HS-27A (cell line): Measurements from ENCODE around the gene LGI4.
"Not testable (repeated sequence)": the region's sequence is repeated elsewhere in the genome, so short reads cannot be mapped to it uniquely, and the experiment has no call there.

Source experiments
- DNase-seq: peaks from one replicate; pipeline ENCODE4 v3.0.0-alpha.2; 2012; ENCODE audit warnings: low read depth, missing footprints

Gene LGI4

DNA sequence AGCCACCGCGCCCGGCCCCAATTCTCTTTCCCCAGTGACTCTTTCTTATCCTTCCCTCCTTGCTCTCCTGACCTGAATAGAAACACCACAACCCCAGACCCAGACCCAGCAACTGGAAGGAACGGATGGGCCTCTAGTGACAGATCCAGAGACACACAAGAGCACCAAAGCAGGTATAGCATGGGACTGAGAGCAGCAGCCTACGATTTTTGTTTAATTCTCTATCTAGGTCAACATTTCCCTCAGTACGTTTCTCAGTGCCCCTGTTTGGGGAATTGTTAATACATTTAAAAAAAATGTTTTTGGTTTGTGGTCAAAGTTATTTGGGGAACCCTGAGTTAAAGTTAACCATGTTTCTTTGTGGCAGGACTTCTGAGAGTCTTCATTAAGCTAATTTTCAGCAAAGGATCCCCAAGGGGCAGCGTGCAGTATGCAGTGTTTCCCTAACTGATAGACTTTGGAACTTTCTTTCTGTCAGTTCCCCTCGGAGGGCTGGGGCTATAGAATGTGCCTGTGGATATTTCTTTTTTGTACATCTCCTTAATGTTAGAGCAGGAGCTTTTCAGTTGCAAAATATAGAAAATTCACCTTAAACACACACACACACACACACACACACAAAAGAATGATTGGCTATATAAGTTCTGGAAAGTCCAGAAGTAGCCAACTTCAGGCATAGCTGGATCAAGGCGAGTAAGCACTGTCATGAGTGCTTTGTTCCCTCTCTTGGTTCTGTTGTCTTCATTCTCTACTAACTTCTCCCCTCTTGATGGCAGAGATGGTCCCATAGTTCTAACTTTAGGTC is 26.0 kb upstream of the LGI4 start:
- DNase-seq, result no peak

DNA sequence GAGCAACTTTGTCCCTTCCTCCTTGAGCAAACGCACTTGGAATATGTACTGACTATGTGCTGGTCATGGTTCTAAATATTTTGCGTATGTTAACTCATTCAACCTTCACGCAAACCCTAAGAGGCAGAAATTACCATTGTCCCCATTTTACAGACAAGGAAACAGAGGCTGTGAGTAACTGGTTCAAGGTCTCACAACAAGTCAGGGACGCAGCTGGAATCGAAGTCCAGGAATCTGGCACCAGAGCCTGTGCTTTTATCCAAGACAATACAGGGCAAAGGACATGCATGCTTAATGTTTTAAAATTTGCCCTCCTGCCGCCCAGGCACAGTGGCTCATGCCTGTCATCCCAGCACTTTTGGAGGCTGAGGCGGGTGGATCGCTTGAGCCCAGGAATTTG is 24.7 kb upstream of the LGI4 start:
- no peak for DNase-seq

DNA sequence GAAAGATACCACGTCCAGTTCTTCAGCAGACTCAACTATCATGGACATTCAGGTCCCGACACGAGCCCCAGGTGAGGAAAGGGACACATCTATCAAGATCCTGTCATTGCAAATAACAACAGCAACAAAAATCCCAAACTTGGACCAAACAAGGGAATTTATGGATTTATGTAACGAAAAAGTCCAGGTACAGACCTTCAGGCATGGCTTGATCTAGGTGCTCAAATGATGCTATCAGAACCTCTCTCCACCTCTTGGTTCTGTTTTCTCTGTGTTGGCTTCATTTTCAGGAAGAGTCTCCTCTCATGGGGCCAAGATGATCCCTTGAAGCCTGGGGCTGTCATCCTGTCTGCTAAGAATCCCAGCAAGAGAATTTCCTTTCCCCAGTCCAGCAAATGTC is 22.6 kb upstream of the LGI4 start:
- DNase-seq, result no peak

DNA sequence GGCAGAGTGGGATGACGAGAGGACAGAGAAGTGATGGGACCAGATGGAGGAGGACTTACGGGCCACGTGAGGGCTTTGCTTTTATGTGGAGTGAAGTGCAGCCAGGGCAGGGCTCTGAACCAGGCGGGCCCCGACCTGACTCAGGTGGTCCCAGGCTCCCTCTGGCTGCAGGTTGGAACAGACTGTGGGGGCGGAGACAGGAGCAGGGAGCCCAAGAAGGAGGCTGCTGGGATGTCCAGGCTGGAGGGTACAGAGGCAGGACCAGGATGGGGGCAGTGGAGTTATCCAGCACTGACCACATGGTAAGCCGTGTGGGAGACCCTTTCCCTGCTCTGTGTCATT is 21.8 kb upstream of the LGI4 start:
- no peak for DNase-seq

DNA sequence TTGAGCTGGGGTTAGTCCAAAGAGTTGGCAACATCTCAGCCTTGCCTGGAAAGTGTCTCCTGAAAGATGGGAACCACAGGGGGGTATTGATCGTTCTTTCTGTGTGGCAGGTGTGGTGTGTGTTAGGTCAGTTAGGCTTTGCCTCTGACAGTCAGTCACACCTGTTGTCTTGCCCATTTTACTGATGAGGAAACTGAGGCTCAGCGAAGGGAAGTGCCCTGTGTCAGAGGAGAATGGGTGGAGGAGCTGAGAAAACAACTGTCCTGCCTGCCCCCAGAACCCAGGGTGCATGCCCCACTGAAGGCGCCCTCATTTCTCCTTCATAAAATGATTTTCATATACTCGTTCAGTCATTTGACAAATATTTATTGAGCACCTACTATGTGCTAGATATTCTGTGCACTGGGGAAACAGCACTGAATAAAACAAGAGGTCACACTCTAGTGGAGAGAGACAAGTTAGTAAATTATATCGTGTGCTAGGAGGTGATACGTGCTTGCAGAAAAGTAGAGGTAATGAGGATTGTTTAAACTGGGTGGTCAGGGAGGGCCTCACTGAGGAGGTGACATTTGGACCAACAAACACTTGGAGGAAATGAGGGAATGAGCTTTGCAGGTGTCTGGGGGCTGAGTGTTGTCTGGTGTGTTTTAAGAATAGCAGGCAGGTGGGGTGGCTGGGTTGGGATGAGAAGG is 21.3 kb upstream of the LGI4 start:
- DNase-seq, result no peak

DNA sequence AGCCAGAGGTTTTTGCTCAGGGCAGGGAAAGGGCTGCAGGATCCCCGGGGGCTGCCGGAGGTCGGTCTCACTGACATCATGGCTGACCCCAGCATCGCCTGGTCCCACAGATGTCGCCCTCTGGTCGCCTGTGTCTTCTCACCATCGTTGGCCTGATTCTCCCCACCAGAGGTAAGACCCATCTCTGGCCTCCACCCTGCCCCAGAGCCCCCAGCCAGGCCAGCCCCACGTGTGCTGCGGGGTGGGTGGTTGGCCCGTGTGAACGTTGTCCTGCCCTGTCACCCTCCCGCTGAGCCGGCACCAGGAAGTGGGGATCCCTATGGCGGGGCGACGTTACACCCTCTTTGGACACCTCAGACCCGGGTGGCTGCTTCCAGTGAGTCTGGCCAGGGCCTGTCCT is 20.6 kb upstream of the LGI4 start:
- no peak for DNase-seq

DNA sequence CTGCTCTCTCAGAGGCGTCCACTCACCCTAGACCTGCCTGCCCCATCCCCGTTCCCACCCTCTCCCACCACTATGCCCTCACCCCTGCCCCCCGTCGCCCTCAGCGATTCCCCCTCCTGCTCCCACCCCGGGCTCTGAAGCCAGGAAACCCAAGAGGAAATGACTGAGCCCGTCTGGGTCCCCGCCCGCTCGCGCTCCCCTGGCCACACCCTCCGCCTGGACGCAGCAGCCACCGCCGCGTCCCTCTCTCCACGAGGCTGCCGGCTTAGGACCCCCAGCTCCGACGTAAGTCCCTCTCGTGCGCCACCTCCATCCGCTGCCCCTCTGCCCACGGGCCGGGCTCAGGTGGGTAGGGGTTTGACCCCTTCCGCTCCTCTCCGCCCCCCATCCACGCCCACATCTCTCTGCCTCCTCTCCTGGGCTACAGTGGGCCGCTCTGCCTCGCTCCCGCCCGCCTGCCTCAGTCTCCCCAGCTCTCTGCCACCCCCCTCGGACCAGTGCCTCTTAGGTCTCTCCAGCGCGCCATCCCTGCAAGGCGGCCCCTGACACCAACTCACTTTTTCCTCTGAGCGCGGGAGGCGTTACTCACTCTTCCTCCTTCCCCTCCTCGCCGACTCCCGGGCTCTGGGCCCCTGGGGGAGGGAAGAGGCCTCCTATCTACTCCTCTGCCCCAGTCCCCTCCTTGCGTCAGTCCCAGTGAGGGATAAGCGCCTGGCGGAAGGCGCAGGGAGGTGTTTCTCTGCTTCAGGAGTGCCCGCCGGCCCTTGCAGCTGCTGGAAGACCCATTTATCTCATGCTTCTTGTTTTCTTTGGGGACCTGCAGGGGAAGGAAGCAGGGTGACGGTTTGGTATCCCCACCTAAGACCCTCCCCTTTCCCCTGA is 19.9 kb upstream of the LGI4 start, which contains the start of gene FXYD5:
FXYD5 (plus strand) TSS at position 211 of the 882 bp plus-strand sequence. CDS start 816 bp downstream, outside the sequence.
- peak; percentile 66 for DNase-seq

DNA sequence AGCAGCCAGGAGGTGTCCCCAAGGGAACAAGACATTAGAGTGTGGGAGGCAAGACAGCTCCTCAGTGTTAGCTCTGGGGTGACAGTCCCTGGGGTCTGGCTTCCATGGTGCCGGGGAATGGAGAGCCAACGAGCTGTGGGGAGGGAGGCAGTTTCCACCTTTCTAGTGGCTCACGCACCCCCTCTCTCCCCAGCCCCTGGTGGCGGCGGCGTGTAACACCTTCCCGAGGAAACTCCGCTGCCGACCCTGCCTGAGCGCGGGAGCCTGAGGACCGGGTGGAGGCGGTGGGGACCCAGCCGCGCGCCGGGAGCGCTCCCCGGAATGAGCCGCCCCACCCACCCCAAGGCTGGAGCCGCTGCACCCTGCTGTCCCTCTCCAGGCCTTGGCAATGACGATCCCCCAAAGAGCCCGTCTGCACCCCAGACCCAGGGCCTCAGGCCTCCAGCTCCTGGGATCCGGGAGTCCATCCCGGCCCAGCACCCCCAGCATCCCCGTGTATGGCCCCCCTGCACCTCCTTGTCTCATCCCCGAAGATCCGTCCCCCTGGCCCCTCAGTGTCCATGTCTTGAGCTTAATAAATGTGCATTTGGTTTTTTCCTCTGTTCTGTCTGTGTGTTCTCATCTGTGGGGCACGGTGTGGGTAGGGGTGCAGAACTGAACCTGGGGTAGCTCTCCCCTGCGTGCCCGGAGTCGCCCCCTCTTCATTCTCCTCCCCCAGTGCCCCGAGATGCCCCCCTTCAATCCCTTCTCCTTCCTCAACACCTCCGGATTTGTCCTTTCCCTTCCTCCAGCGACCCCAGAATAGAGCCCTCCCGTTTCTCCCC is 19.1 kb upstream of the LGI4 start:
- no peak for DNase-seq

DNA sequence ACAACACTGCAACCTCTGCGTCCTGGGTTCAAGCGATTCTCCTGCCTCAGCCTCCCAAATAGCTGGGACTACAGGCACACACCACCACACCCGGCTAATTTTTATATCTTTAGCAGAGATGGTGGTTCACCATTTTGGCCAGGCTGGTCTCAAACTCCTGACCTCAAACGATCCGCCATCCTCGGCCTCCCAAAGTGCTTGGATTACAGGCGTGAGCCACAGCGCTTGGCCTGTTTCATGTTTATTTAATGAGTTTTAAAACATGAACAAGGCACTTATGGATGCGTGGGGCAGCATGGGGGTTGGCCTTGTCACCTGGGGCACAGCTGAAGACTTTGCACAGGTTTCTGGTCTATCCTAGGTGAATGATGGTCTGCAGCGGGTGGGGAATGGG is 18.3 kb upstream of the LGI4 start:
- DNase-seq, result not testable (repeated sequence)

DNA sequence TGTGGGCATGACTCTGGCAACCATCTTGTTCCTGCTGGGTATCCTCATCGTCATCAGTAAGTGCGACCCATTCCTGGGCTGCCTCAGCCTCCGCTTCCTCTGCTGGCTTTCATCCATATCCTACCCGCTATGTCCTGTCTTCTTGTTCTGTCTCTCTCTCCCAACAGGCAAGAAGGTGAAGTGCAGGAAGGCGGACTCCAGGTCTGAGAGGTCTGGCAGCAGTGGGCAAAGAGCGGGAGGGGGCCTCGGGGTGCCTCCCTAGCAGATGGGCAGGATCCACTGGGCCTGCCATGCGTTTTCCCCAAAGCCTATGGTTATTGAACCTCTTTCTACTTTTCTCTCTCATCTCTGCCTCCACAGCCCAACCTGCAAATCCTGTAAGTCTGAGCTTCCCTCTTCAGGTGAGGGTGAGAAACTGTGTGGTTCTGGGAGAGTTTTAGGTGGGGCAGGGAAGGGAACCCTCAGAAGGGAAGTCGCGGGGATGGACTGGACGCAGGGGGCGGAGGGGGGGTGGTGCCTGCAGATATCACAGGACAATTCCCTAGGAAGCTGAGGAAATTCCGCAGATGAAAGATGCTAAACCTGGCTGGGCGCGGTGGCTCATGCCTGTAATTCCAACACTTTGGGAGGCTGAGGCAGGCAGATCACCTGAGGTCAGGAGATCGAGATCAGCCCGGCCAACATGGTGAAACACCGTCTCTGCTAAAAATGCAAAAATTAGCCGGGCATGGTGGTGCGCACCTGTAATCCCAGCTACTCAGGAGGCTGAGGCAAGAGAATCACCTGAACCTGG is 16.6 kb upstream of the LGI4 start:
- no peak for DNase-seq

DNA sequence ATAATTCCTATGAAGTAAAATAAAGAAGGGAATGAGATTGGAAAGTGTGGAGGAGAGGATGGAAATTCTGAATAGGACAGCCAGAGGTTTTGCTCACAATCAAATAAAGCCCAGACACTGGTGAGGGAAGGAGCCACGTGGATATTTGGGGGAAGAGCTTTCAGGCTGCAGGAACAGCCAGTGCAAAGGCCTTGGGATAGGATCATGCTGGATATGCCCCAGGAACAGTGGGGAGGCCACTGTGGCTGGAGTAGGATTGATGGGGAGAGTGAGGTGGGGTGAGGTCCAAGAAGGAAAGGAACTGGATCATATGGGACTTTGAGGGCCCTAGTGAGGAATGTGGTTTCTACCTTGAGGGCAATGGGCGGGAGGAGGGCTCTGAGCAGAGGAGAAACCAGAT is 15.6 kb upstream of the LGI4 start:
- no peak for DNase-seq

DNA sequence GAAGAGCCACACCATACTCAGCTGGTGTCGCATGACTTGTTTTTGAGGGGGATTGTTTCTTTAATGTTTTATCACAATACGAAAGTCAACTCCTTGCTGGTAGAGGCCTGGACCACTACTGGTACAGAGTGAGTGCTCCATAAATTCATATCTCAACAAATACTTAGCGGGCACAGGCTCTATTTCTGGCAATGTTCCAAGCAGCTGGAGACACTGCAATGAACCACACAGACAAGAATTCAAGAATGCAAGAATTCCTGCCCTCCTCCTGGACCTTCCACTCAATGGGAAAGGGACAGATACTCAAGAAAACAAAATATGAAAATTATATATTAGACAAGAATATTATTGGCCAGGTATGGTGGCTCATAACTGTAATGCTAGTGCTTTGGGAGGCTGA is 14.6 kb upstream of the LGI4 start:
- DNase-seq, result no peak

DNA sequence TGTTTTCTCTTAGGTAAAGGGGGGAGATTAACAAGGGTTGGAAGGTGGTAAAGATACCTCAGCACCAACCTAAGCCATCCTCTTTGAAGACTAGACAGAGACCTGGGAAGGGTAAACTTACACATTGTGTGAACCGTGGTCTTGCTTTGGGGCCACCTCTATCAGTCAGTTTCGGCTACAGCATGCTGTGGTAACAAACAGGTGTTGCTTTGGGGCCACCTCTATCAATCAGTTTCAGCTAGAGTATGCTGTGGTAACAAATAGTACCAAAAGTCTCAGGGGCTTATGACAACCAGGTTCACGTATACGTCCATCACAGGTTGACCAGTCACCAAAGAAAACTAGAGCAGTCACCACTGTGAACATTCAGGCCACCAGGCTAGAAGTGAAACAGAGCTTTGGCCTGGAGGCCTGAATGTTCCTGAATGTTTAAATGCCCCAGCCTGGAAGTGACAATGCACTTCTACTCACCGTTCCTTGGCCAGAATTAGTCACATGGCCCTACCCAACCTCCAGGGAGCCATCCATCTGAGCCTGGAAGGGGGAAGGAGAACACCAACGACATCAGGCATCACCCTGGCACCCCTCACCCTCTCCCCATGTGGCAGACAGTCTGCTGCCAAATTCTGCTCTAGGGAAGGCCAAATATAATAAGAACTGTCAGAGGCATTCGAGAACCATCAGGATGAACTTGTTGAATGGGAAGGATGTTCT is 12.0 kb upstream of the LGI4 start:
- DNase-seq, result no peak

DNA sequence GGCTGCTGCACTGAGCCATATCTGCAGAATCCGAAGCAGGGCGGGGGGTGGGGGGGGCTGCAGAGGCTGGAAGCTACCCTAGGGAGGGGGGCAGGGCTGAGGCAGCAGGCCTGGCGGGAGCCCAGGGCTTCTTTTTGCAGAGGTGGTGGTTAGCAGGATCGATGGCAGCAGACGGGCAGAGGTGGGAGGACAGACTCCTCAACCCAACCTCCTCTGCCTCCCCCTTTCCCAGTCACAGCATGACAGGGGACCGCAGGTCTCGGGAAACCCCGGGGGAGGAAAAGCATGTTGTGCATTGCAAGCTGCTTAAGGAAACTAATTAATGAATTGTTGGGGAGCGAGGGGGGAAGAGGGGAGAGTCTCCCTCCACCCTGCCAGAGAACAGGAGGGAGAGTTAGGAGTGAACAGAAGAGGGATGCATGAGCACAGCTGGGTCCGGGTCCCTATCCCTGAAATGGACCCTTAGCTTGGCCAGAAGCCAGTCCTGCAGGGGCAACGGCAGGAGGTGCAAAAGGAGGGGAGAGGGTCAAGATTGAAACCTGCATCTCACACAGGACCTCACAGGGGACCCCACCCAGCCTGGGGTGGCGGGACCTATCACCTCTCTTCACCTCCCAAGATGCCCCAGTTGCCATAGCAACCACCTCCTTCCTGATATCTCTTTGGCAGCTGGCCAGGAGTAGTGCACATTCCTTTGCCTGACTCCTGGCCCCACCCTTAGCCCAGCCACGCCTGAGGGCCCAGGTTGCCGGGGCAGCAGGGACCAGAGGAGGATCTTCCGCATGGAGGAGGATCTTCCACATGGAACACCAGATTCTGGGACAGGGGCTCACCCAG is 10.0 kb upstream of the LGI4 start:
- peak; percentile 49 for DNase-seq

DNA sequence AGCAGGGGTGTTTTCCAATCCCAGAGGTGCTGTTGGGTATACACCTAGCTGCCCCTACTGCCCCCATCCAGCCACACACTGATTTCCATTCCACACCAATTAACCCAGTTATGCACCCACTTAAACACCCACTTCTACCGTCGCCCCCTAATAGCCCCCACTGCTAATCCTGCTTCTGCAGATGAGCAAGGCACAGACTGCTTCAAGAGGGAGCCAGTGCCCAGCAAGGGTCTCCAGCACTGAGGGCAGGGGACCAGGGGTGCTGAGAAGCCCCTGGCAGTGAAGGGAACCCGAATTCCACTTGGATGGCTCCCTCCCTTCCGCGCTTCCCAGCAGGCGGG is 9.4 kb upstream of the LGI4 start:
- no peak for DNase-seq

DNA sequence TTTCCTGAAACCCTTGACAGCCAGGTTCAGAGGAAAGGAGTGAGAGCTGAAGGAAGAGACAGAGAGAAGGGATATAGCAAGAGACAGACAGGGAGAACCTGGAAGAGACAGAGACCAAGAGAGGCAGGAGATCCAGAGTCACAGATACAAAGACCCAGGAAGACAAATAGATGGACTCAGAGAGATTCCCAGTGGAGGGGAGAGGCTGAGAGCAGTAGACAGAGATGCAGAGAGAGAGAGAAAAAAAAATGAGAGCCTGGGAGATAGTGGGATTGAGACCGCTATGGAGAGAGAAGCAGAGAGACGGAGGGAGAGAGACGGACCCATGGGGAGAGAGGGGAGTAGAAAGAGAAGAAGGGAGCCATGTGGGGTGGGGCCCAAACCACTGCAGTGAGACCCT is 9.0 kb upstream of the LGI4 start:
- no peak for DNase-seq

DNA sequence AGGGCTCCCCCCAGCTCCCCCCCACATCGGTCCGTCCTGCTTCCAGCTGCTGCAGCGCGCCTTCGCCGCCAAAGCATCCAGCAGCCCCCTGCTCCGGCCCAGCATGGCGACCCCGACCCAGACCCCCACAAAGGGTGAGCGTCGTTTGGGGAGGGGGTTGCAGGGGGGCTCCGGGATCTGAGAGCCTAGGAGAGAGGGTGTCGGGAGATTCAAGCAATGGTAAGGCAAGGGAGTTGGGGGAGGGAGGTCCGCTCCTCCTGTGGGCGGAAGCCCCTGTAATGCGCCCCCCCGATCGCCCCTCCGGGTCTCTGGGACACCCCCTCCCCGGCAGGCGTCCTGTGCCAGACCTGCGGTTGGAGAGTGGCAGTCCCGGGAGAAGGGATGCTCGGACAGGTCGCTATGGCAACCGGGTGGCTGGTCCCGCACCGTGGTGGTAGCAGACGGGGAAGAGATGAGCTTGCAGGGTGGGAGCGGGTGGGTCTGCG is 8.4 kb upstream of the LGI4 start, which contains the start of gene FXYD7:
FXYD7 (plus strand) TSS at position 25 of the 485 bp plus-strand sequence; CDS start at position 104, 79 bp downstream.
- no peak for DNase-seq

DNA sequence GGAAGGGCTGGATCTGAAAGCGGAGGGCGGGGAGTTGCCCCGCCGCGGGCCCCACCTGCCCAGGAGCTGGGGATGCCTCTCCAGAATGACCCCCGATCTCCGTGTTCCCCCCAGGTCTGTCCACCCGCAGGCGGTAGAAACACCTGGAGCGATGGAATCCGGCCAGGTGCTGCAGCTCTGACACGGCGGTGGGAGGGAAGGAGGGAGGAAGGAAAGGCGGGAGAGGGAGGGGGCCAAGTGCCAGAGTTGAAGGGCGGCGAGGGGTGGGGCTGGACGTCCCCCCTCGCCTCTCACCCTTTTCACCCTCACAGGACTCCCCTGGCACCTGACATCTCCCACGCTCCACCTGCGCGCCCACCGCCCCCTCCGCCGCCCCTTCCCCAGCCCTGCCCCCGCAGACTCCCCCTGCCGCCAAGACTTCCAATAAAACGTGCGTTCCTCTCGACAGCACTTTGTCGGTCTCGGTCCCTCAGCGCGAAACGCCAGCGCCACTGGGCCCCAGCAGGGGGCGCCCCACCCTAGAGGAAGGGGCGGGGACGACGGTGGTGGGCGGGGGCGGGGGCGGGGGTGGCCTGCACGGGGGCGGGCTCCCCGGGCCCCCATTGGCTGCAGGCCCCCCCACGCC is 7.9 kb upstream of the LGI4 start:
- DNase-seq, result no peak
